Colon (tissue), 2 donors: Measurements from ENCODE around the gene RNF40.

ENCODE experiments used
- FAIRE-seq: peaks from 2 replicates; lab custom pipeline; 2012; peaks lifted over from hg19 to GRCh38; lab: Jason Lieb, UNC
- donor health status: control.
- donor health status: control.

Gene RNF40

GRCh38 chr16:30740364-30741251 is 21.5 kb upstream of the RNF40 start:
- no peak for FAIRE-seq

DNA sequence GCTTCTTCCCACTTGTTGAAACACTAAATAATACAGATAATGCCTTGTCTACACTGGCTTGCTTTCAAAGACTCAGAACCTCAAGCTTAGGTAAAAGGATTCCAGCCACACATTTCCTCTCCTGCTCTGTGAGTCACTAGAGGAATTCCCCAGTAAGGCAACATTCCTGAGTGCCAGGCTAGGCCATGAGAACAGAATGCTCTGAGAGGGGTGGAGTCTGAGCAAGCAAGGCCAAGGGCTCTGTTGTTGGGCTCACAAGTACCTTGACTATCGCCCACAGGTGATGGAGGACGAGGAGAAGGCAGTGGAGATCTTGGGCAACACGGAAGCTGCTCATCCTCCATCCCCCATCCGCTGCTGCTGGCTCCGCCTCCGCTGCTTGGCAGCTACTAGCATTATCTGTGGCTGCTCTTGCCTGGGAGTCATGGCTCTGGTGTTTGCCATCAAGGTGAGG is 20.6 kb upstream of the RNF40 start:
- no peak for FAIRE-seq

DNA sequence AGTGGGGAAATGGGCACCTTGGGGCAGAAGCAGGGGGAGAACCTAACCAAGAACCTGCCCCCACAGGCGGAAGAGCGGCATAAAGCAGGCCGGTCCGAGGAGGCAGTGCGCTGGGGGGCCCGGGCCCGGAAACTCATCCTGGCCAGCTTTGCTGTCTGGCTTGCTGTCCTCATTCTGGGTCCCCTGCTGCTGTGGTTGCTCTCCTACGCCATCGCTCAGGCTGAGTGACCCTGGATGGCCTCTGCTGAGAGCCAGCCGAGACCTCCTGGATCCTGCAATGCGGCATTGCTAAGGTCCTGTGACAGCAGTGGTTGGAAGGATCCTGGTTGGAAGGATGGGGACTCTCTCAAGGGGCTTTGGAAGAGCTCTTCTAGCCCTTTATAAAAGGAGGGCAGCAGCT is 18.4 kb upstream of the RNF40 start:
- FAIRE-seq = no peak

GRCh38 chr16:30744183-30744582 is 17.9 kb upstream of the RNF40 start:
- no peak for FAIRE-seq

GRCh38 chr16:30745082-30745481 is 17.0 kb upstream of the RNF40 start:
- FAIRE-seq = no peak

DNA sequence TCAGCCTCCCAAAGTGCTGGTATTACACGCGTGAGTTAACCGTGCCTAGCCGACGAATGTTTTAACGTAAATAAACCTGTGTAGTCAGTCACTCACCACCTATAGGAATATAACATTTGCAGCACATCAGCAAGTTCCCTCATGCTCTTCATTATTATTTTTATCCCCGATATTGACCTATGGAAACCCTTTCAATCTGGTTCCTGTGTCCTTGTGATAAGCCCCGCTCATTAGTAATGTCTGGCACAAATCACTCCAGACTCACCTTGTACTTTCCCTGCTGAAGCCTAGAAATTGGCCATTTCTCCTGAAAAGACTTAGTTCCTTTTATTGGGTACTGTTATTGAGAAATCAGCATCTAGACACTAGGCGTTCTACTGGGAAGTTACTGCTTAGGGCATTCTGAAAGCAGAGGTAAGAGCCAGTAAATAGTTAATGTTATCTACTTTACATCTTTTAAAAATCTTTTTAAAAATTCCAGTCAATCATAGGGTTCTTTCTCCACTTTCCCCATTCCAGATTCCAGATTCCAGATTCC is 15.4 kb upstream of the RNF40 start:
- FAIRE-seq = no peak

- no peak for FAIRE-seq
Observed at GRCh38 chr16:30747331-30747730, 14.8 kb upstream of the RNF40 start.

- peak; percentile 85 for FAIRE-seq
Observed at GRCh38 chr16:30747799-30748633, 14.1 kb upstream of the RNF40 start, which contains the start of gene PHKG2. PHKG2 (plus strand) TSS chr16:30748425; CDS start chr16:30748821, 396 bp downstream.

DNA sequence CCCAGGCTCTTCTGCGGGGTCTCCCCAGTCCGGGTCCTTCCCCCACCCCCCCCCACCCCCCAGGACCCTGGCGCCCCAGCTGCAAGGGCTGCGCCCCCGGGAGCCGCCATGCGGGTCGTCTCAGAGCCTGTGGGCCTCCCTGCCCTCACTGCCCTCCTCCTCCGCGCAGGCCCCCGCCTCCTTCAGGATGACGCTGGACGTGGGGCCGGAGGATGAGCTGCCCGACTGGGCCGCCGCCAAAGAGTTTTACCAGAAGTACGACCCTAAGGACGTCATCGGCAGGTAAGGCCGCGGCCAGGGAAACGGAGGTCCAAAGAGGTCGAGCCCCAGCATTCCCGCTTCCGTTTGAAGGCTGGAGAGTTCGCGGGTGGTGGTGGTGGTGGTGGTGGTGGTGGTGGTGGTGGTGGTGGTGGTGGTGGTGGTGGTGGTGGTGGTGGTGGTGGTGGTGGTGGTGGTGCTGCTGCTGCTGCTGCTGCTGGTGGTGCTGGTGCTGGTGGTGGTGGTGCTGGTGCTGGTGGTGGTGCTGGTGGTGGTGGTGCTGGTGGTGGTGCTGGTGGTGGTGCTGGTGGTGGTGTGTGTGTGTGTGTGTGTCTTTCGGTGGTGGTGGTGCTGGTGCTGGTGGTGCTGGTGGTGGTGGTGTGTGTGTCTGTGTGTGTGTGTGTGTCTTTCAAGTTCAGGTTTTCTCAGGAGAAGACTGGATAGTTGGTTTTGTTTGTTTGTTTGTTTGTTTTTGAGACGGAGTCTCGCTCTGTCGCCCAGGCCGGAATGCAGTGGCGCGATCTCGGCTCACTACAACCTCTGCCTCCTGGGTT is 13.3 kb upstream of the RNF40 start:
- no peak for FAIRE-seq

GRCh38 chr16:30750201-30750600 is 11.9 kb upstream of the RNF40 start:
- FAIRE-seq = no peak

DNA sequence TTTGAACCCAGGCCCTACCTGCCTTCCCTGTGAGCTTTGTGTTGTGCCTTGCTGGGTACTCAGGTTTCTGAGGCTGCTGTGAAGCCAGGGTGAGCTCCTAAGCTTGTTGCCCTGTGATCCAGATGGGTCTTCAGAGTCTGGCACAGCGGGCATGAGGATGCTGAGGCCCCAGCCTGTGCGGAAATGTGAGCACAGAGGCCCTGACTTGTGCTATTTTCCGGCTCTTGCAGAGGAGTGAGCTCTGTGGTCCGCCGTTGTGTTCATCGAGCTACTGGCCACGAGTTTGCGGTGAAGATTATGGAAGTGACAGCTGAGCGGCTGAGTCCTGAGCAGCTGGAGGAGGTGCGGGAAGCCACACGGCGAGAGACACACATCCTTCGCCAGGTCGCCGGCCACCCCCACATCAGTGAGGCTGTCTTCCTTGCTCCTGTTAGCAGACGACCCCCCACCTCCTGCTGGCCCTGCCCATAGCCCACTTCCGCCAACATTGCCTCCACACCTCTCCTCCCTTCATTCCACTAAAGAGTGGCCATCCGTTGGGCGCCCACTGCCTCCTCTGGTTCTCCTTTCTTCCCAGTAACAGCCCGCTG is 11.2 kb upstream of the RNF40 start:
- FAIRE-seq = no peak

GRCh38 chr16:30753596-30753995 is 8.5 kb upstream of the RNF40 start:
- no peak for FAIRE-seq

DNA sequence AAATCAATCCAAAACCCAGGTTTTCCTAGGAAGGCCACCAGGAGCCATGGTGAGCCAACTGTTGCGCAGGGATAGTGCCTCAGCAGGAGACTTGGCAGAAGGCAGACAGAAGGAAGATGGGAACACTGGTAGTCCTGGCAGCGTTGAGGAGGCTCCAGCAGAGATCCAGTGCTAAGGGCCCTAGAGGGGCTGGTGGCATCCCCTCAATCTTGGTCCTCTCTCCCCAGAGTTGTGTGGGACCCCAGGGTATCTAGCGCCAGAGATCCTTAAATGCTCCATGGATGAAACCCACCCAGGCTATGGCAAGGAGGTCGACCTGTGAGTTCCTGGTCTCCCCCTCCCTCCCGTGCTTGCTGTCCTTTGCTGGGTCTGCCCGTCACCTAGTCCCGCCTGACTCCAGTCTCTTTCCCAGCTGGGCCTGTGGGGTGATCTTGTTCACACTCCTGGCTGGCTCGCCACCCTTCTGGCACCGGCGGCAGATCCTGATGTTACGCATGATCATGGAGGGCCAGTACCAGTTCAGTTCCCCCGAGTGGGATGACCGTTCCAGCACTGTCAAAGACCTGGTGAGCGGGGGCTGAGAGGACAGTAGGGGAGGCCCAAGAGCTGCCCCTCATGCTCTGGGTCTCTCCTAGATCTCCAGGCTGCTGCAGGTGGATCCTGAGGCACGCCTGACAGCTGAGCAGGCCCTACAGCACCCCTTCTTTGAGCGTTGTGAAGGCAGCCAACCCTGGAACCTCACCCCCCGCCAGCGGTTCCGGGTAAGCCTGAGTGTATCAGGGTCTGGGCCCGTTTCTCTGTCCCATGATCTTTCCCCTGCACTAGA is 6.0 kb upstream of the RNF40 start:
- no peak for FAIRE-seq

- no peak for FAIRE-seq
Observed at GRCh38 chr16:30756781-30757100, 5.4 kb upstream of the RNF40 start.

DNA sequence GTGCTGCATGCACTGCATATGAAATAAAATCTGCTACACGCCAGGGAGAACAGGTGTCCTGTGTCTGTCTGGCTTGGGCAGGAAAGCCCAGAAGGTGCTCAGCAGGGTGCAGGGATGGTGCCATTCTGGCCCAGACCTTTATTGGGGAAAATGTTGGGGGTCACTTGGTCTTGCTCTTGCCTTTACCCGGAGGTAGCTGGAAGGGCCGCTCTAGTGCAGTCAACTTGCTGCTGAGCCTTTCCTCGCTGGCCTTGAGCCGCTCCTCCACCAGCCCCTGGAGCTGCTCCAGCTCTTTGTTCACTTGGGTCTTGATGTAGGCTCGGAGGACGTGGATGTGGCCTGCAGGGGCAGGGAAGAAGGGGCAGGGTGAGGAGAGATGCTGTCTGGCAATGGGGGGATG is 4.8 kb upstream of the RNF40 start:
- no peak for FAIRE-seq

- FAIRE-seq = no peak
Observed at GRCh38 chr16:30758988-30759491, 3.1 kb upstream of the RNF40 start.

GRCh38 chr16:30760001-30760559 is 2.0 kb upstream of the RNF40 start:
- no peak for FAIRE-seq

- FAIRE-seq = no peak
Observed at GRCh38 chr16:30760577-30761426, 1.3 kb upstream of the RNF40 start.

DNA sequence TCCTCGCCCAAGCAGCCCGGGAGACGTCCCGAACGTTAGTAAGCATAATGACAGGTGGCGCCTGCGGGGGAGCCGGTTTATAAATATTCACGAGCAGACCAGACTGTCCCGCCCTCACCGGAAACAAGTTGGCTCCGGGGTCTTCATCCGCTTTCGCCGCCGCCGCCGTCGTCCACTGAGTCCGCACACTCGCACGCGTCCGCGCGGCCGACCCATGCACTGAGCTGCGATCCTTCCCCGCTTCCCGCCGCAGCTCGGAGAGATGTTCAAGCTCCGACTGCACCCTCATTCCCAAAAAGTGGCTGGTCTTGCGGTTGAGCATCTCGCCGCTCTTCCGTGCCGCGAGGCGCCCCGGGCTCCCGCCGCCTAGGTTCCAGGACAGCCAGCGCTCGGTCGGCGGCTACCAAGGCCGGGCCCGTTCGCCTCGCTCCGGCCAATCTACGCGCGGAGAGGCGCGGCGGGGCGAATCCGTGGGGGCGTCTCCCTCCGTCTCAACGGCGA is 645 bp upstream of the RNF40 start:
- FAIRE-seq = no peak
